PC-9 (cell line): ENCODE results near the gene STAT4. TPM values are rescaled to one million over a fixed set of nuclear protein-coding genes. Genes with fewer than 3 reads are reported as not detected.

Experiments
- BruUV-seq: library from RNA; stranded (reverse); fragments of 400-500 nt; replicated peaks from 2 replicates; lab custom pipeline; 2021; lab: Mats Ljungman, UMichigan
- CTCF ChIA-PET: fragments of 300-600 bp; sonication (Branson Sonifier 250); formaldehyde crosslinking; loops from one replicate; lab custom pipeline; 2022; ENCODE audit warnings: antibody characterized with exemption; lab: Charles Lee
- POLR2A ChIA-PET: fragments of 300-600 bp; sonication (Branson Sonifier 250); formaldehyde crosslinking; loops from one replicate; lab custom pipeline; 2022; ENCODE audit warnings: antibody characterized with exemption; ENCODE audit not compliant: unreplicated experiment; lab: Charles Lee
- DNase-seq, 2 experiments: peaks; one replicate each; pipeline versions ENCODE4 v3.0.0 to v3.0.0-alpha.2; 2015 to 2022; ENCODE audit warnings: mixed read lengths in 1 of 2
- H2AFZ ChIP-seq: fragments of 200-600 bp; sonication (generic); 2 replicates; pipeline ENCODE4 v1.8.1; 2017; ENCODE audit warnings: antibody characterized with exemption
- H3F3A ChIP-seq: fragments of 200-600 bp; sonication (generic); 2 replicates; pipeline ENCODE4 v1.8.1; 2017; ENCODE audit warnings: antibody characterized with exemption, mild to moderate bottlenecking, low read depth; ENCODE audit not compliant: insufficient read depth
- H3K27ac ChIP-seq: fragments of 200-600 bp; sonication (generic); 2 replicates; pipeline ENCODE4 v1.6.1; 2016; ENCODE audit warnings: mixed run types
- H3K27me3 ChIP-seq: fragments of 200-600 bp; sonication (generic); 2 replicates; pipeline ENCODE4 v1.6.1; 2016; ENCODE audit warnings: low read depth, mixed run types; ENCODE audit not compliant: insufficient read depth
- H3K36me3 ChIP-seq: fragments of 200-600 bp; sonication (generic); 2 replicates; pipeline ENCODE4 v1.6.1; 2016; ENCODE audit warnings: low read depth, mixed run types
- H3K4me1 ChIP-seq: fragments of 200-600 bp; sonication (generic); replicated peaks from 2 replicates; pipeline ENCODE4 v1.6.1; 2016; ENCODE audit warnings: mixed run types; ENCODE audit not compliant: insufficient read depth
- H3K4me2 ChIP-seq: fragments of 200-600 bp; sonication (generic); 2 replicates; pipeline ENCODE4 v1.6.1; 2017; ENCODE audit warnings: mixed run types
- H3K4me3 ChIP-seq: fragments of 200-600 bp; sonication (generic); 2 replicates; pipeline ENCODE4 v1.6.1; 2016; ENCODE audit warnings: mixed run types
- H3K79me2 ChIP-seq: fragments of 200-600 bp; sonication (generic); 2 replicates; pipeline ENCODE4 v1.6.1; 2017; ENCODE audit warnings: low read depth, mixed run types
- H3K9me2 ChIP-seq: fragments of 200-600 bp; sonication (generic); 2 replicates; pipeline ENCODE4 v1.8.1; 2017; ENCODE audit warnings: mild to moderate bottlenecking; ENCODE audit not compliant: insufficient read depth
- H3K9me3 ChIP-seq: fragments of 200-600 bp; sonication (generic); 2 replicates; pipeline ENCODE4 v1.8.1; 2016; ENCODE audit warnings: low read depth; ENCODE audit not compliant: insufficient read depth
- H4K20me1 ChIP-seq: fragments of 200-600 bp; sonication (generic); 2 replicates; pipeline ENCODE4 v1.8.1; 2017; ENCODE audit not compliant: insufficient read depth
- CTCF ChIP-seq: fragments of 200-600 bp; sonication (generic); conservative IDR thresholded peaks from 2 replicates; pipeline ENCODE4 v1.6.1; 2017; ENCODE audit warnings: mixed run types, antibody characterized with exemption, mild to moderate bottlenecking, moderate library complexity
- EZH2 ChIP-seq: fragments of 200-600 bp; sonication (generic); IDR thresholded peaks from 2 replicates; pipeline ENCODE4 v1.8.0; 2017; ENCODE audit warnings: antibody characterized with exemption, low read depth
- intact Hi-C: fragments of 100-400 bp; cut with micrococcal nuclease; formaldehyde crosslinking; loops from one replicate; pipeline ENCODE4 v1.10.0; 2022; ENCODE audit not compliant: unreplicated experiment
- total RNA-seq: library from RNA; stranded (reverse); gene quantifications from 2 replicates; pipeline ENCODE4 v1.2.3, GENCODE V29; 2021

Gene STAT4
- total RNA-seq, 1 experiment from 2014 or later = 0.70 TPM

GRCh38 chr2:191198271-191198670 is 47.5 kb upstream of the STAT4 start:
- POLR2A ChIA-PET = no interaction called here
- TF ChIP-seq CTCF = no peak
- no peak for TF ChIP-seq EZH2
- no peaks in the 10 kb centered on the region for H3F3A ChIP-seq
- H4K20me1 ChIP-seq = no peaks in the 10 kb centered on the region
- intact Hi-C loops = no loop called here
- no peaks in the 10 kb centered on the region for H3K4me1 ChIP-seq
- H3K4me3 ChIP-seq = no peak overlapping the region
- no peaks in the 10 kb centered on the region for H3K36me3 ChIP-seq
- H3K9me3 ChIP-seq = no peaks in the 10 kb centered on the region
- no peaks in the 10 kb centered on the region; the same call in 1 of the 2 replicates for H3K9me2 ChIP-seq
- no peak overlapping the region for H3K4me2 ChIP-seq
- no peak for DNase-seq
- no peaks in the 10 kb centered on the region for H3K79me2 ChIP-seq
- H3K27me3 ChIP-seq = no peaks in the 10 kb centered on the region
- no peak overlapping the region for H3K27ac ChIP-seq
- H2AFZ ChIP-seq = no peak overlapping the region
- BruUV-seq = no TSS peak
- CTCF ChIA-PET = interaction anchor here (1.1 kb wide), 1 partner anchor 324 kb away, joined by 3 read pairs; no protein-coding TSS in a partner anchor

DNA sequence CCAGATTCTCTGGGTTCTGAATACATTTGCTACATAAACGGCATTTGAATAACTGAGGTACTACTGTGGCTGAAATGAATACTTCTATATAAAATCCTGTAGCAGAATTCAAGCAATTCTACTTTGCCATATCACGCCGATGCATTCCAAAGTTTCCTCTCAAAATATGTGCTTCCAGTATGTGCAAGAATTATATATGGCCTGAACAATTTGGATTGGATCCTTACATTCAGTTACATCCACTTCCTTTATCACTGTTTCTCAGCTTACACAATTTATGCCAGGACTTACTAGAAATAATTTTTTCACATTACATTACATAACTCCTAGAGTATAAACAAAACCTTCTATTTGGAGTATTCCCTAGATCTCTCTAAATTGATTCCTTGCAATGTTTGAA is 46.3 kb upstream of the STAT4 start:
- POLR2A ChIA-PET = no interaction called here
- H3K27me3 ChIP-seq = no peaks in the 10 kb centered on the region

DNA sequence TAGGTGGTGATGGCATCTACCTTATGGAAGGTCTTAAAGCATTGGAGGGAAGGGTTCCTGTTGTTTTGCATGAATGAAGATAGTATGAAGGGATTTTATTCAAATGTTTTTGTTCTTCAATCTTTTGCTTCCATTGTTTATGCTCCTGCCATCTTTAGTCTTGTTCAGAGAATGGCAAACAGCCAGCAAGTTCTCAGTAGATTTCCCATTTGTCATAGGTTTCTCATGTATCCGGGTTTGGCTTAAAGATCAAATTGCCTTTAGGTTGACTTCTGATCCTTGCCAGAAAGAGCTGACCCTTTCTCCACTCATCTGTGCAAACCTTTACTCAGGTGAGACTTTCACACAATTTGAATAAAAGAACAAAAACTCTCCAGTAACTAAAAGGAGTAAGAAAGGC is 44.2 kb upstream of the STAT4 start:
- ChIA-PET CTCF (interaction anchor here (0.6 kb wide), 1 partner anchor 20 kb away, joined by 3 read pairs; no protein-coding TSS in a partner anchor), POLR2A (no interaction called here)
- DNase-seq = no peak
- H3K9me2 ChIP-seq = no peaks in the 10 kb centered on the region
- H3K36me3 ChIP-seq = no peaks in the 10 kb centered on the region
- H3K4me2 ChIP-seq = no peak overlapping the region
- TF ChIP-seq EZH2 = no peak
- no peak overlapping the region for H2AFZ ChIP-seq
- H3F3A ChIP-seq = no peaks in the 10 kb centered on the region
- intact Hi-C loops = no loop called here
- H4K20me1 ChIP-seq = no peaks in the 10 kb centered on the region
- H3K79me2 ChIP-seq = no peaks in the 10 kb centered on the region
- no TSS peak for BruUV-seq
- no peaks in the 10 kb centered on the region for H3K4me1 ChIP-seq
- no peaks in the 10 kb centered on the region for H3K27me3 ChIP-seq
- no peaks in the 10 kb centered on the region for H3K9me3 ChIP-seq
- no peak overlapping the region for H3K27ac ChIP-seq
- no peak overlapping the region for H3K4me3 ChIP-seq

More for the DNA sequence above, 46.3 kb upstream of the STAT4 start:
- DNase-seq = no peak
- H3K79me2 ChIP-seq = no peaks in the 10 kb centered on the region
- H3K36me3 ChIP-seq = no peaks in the 10 kb centered on the region
- no peaks in the 10 kb centered on the region for H4K20me1 ChIP-seq
- H3K4me3 ChIP-seq = no peak overlapping the region
- TF ChIP-seq EZH2 (no peak), CTCF (no peak)
- intact Hi-C loops = no loop called here
- no peaks in the 10 kb centered on the region for H3K4me1 ChIP-seq
- no peaks in the 10 kb centered on the region for H3F3A ChIP-seq
- no peaks in the 10 kb centered on the region for H3K9me3 ChIP-seq
- BruUV-seq = no TSS peak
- H3K27ac ChIP-seq = no peak overlapping the region
- H3K9me2 ChIP-seq = no peaks in the 10 kb centered on the region; the same call in 1 of the 2 replicates
- no peak overlapping the region for H3K4me2 ChIP-seq
- H2AFZ ChIP-seq = no peak overlapping the region
- CTCF ChIA-PET = no interaction called here
